ENCODE results near the gene IL6R. TPM values are rescaled to one million over a fixed set of nuclear protein-coding genes. Genes with fewer than 3 reads are reported as not detected.

Gene IL6R
- polyA plus RNA-seq, 10 donors, result 3.1 to 7.6 (median 4.2) TPM

DNA sequence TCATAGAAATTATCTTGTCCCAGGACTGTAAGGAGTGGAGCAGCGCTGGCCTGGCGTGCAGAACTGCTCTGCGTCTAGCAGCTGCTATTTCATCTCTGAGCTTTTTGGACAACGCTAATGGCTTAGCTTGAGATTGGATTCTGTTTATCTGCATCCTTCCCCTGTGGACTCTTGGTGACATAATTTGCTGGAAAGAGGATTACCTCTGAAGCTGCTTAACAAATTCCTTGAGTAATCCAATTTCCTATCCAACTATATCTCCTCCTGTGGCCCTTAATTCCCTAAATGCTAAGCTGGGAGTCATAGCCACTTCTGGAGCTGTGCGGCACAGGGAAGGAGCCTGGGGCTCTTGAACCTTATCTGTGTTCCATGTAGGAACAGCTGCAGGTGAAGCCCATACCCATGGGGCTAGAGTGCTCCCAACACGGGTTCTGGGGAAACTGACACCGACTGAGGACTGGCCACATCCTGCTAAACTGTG lies 43.2 kb downstream of the IL6R start:
- DNase-seq, result peak in 2 of 3 donors; percentile 77 to 91

DNA sequence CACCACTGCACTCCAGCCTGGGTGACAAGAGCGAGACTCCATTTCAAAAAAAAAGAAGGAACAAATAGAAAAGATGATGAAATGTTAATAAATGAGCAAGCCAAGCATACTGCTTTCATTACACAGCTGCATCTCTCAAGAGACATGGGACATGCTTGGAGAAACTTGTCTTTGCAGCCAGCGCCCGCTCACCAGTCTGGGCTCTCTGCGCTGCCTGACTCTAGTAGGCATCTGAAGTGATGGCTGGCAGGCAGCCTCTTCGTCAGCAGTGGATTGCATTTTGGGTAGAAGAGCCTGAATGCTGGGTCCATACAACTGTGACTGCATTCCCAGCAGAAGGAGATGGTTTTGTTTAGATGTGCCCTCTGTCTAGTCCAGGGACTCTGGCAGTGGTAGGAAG lies 48.0 kb downstream of the IL6R start:
- DNase-seq, result no peak

DNA sequence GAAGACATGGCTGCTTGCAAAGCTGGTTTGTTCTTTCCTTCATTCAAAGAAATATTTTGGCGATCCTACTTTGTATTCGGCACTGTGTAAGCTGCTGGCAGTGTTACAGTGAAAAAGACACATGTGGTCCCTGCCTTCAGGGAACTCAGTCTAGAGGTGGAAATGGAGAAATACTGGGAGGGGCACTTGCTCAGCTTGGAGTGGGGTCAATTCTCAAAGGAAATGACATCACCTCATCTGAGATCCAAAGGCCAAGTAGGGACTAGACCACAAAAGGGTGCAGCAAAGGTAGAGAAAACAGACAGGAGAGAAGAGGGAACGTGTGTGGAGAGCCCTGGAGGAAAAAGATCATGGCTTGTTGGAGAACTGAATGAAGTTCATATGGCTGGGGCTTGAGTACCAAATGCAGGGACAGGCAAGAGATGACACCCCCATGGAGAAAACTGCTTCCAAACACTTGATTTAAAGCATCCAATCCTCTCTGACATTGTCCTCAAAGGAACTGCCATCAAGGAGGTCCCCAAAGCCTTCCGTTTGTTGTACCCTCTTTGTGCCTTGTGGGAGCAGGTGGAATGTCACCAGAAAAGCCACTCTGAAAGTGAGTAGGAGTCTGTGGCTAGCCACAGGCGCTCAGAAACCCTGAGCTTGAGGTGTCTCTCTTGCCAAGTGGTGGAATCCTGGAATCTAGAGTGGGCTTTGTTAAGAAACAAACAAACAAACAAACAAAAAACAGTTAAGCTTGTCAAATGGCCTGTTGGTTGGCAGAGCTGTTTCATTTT lies 48.6 kb downstream of the IL6R start:
- peak in 1 of 3 donors; percentile 77 for DNase-seq

DNA sequence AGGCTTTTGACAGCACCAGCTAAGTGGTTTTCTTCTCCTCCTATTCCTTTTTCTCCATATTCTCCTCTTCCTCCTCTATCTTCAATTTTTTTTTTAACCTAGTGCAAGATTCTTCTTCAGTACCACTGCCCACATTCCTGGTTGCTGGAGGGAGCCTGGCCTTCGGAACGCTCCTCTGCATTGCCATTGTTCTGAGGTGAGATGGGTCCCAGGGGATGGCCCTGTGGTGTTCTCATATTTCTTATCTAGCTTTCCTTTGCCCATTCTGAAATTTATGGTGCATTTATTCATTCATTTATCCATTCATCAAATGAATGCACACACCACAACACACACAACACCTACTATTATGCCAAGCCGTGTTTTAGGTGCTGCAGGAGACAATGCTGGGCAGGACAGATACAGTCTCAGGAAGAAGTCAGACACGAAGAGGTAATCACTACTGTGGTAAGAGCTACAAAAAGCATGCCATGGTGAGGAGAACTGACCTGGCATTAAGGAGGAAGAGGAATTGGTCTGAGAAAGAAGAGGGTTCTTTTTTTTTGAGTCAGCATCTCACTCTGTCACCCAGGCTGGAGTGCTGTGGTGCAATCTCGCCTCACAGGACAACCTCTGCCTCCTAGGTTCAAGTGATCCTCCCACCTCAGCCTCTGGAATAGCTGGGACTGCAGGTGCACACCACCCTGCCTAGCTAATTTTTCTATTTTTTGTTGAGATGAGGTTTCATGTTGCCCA lies 49.4 kb downstream of the IL6R start:
- DNase-seq, result no peak

DNA sequence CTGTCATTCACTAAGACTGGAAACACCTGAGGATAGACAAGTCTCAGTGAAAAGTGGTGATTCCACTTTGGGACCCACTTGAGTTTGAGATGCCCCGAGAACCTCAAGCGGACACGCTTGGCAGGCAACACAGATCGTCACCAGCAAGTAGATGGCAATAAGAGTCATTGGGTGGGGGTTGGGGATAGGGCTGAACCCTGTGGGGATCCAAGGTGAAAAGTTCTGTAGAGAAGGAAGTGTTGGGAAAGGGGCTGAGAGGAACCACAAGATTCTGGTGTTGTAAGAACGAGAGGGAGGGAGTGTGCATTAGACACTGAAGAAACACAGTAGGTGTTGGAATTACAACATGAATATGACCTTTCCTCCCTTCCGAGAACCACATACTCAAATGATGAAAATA lies 51.5 kb downstream of the IL6R start:
- no peak for DNase-seq

DNA sequence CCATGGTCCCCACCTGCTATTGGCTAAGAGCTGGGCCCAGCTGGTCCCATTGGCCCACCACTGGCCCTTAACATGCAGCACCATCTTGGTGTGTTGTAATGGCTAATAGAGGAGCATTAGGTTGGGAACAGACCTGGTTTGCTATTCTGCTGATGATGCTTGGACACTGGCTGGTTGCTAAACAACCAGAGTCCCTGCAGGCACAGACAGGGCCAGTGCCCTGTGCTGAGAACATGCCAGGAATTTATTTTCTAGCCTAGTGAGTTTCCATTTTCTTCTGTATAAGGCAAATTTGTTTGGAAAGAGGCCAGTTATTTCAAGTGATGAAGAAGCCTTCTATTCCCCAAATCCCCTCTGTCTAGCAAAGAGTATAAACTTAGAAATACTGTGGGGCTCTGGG lies 53.9 kb downstream of the IL6R start:
- DNase-seq, result no peak

DNA sequence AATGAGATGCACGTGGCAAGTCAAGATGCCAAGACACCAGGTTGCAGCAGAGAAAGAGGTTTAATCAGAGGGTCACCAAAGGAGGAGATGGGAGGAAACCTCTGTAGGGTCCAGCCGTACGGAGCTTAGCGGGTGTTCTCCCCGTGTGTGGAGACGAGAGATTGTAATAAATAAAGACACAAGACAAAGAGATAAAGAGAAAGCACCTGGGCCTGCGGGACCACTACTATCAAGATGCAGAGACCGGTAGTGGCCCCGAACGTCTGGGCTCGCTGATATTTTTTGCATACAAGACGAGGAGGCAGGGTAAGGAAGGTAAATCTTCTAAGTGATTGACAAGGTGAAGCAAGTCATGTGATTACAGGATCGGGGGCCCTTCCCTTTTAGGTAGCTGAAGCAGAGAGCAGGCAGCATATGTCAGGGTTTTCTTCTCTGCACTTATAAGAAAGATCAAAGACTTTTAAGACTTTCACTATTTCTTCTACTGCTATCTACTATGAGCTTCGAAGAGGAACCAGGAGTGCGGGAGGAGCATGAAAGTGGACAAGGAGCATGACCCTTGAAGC lies 55.6 kb downstream of the IL6R start:
- no peak for DNase-seq

DNA sequence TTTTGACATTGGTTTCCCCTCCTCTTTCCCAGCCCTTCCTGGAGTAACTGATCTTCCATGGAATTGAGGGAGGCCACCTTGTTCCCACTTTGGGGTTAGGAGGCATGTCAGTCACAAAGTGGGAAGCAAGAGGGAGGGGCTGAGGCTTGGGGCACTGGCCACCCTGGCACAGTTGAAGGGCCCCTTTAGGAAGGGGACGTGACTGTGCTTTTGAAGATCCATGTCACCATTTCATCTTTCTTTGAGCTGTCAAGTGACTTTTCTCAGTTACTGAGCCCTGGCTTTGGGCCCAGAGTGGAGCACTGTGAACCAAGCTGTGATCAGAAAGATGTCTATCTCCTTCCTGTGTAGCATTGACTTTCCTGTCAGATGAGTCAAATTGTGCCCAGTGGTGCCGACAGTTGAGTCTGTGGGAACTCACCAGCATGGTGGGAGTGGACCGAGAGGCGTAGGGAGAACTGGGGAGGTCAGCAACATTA lies 58.4 kb downstream of the IL6R start:
- no peak for DNase-seq

DNA sequence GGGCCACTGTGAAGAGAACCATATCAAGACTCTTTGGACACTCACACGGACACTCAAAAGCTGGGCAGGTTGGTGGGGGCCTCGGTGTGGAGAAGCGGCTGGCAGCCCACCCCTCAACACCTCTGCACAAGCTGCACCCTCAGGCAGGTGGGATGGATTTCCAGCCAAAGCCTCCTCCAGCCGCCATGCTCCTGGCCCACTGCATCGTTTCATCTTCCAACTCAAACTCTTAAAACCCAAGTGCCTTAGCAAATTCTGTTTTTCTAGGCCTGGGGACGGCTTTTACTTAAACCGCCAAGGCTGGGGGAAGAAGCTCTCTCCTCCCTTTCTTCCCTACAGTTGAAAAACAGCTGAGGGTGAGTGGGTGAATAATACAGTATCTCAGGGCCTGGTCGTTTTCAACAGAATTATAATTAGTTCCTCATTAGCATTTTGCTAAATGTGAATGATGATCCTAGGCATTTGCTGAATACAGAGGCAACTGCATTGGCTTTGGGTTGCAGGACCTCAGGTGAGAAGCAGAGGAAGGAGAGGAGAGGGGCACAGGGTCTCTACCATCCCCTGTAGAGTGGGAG lies 60.6 kb downstream of the IL6R start:
- no peak for DNase-seq

DNA sequence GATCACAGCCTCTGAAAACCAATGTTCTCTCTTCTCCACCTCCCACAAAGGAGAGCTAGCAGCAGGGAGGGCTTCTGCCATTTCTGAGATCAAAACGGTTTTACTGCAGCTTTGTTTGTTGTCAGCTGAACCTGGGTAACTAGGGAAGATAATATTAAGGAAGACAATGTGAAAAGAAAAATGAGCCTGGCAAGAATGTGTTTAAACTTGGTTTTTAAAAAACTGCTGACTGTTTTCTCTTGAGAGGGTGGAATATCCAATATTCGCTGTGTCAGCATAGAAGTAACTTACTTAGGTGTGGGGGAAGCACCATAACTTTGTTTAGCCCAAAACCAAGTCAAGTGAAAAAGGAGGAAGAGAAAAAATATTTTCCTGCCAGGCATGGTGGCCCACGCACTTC lies 61.1 kb downstream of the IL6R start:
- DNase-seq, result no peak

DNA sequence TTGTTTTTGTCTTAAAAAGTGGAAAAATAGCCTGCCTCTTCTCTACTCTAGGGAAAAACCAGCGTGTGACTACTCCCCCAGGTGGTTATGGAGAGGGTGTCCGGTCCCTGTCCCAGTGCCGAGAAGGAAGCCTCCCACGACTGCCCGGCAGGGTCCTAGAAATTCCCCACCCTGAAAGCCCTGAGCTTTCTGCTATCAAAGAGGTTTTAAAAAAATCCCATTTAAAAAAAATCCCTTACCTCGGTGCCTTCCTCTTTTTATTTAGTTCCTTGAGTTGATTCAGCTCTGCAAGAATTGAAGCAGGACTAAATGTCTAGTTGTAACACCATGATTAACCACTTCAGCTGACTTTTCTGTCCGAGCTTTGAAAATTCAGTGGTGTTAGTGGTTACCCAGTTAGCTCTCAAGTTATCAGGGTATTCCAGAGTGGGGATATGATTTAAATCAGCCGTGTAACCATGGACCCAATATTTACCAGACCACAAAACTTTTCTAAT lies 61.8 kb downstream of the IL6R start:
- DNase-seq, result no peak

DNA sequence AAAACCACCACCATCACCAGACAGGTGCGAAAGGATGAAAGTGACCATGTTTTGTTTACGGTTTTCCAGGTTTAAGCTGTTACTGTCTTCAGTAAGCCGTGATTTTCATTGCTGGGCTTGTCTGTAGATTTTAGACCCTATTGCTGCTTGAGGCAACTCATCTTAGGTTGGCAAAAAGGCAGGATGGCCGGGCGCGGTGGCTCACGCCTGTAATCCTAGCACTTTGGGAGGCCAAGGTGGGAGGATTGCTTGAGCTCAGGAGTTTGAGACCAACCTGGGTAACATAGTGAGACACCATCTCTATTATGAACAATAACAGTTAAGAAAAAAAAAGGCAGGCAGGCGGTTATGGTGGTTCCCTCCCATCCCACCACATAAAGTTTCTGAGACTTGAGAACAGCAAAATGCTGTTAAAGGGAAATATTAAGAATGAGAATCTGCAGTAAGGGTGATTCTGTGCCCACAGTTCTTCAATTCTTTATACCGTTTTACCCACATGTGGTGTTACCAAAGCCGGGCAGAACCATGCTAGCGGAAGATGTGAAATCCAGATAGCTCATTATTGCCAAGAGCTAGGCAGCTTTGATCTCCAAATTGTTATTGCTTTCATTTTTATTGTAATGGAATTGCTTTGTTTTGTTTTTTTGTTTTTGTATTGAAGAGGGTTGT lies 62.4 kb downstream of the IL6R start:
- DNase-seq, result no peak

DNA sequence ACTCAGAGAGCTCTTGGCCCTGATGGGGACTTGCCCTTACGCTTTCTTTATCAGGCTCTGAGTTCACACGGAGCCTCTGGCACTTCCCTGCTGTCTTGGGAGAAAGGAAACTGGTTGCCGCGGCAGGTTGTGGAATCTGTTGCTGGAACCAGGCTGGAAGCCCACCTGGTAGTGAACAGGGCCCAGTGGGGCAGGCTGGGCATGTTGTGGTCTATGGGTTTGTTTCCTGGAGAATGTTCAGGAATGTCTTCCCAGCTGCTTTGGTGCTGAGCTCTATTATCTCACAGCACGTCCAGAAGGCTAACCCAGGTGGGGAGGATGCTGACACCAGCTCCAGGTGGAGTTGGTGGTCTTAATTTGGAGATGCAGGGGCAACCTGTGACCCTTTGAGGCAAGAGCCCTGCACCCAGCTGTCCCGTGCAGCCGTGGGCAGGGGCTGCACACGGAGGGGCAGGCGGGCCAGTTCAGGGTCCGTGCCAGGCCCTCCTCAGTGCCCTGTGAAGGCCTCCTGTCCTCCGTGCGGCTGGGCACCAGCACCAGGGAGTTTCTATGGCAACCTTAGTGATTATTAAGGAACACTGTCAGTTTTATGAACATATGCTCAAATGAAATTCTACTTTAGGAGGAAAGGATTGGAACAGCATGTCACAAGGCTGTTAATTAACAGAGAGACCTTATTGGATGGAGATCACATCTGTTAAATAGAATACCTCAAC lies 63.5 kb downstream of the IL6R start:
- DNase-seq, result no peak

DNA sequence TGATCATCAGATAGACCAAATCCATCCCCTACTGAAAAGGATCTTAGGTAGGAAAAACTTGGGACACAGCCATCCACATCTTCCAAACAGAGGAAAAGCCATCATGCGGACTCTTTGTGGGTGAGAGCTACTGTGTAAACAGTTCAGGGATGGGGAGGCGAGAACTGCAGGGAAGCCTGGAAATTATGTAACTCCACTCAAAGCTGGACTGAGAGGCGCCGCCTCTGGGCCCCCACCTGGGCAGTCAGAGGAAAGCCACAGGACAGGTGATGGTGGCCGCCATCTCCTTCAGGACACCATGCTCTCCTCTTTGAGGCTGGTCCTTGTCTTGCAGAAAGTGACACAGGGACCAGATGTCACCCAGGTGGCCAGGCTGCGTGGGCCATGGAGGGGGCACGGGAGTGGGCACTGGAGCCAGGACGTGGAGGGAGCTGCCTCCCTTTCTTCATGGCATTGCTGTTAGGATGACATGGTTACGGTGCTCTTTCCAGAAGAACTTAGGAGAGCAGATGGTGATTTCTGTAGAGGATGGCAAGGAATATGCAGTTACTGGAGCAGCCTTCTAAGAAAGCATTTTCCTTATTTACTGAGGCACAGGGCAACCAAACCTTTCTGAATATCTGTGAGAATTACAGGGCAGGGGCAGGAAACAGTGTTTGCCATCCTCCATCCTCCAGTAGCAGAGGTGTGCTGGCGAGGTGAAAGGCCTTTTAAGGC lies 64.9 kb downstream of the IL6R start:
- DNase-seq, result no peak

DNA sequence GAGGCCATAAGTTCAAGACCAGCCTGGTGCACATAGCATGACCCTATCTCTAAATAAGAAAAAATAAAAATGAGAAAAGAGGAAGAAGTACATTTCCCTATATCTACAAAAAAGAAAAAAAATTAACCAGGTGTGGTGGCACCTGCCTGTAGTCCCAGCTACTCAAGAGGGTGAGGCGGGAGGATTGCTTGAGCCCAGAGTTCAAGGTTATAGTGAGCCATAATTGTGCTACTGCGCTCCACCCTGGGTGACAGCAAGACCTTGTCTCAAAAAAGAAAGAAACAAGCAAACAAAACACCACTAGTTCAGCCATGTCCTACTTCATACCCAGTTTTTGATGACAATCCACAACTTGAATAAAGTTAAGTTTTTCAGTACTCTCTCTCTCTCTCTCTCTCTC lies 66.2 kb downstream of the IL6R start:
- DNase-seq, result no peak

DNA sequence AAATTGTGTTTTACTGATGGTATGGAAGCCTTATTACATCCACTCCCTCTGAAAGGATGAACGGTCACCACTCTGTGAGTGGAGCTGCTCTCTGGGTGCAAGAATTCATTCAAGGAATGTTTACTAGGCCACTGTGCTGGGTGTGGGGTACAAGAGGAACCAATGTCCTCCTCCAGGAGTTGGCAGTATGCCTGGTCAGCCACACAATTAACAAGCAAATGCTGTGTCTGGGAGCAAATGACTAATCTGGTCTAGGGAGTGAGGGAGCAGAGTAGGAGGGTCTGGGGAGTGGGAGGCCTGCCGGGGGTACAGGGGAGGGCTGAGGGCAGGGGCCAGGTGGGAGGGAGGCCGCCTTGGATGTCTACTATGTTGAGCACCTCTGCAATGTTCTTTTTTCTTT lies 69.7 kb downstream of the IL6R start:
- DNase-seq, result peak in 1 of 3 donors; percentile 76

DNA sequence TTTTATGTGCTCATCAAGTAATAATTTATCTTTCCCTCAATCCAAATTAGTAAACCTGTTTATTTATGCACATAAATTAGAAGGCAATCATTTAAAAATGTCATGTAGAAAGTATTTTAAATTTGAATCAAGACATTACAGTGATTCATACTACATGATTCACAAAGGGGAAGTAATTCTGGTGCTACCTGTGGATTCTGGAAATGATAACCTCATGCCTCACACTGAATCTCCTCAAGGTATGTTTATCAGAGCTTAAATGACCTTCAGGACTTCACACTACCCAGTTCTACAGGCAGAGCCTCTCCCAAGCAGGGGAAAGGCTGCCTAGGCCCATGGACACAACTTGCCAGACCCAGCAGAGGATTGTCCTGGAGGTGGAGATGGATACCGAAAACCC lies 71.6 kb downstream of the IL6R start:
- no peak for DNase-seq

DNA sequence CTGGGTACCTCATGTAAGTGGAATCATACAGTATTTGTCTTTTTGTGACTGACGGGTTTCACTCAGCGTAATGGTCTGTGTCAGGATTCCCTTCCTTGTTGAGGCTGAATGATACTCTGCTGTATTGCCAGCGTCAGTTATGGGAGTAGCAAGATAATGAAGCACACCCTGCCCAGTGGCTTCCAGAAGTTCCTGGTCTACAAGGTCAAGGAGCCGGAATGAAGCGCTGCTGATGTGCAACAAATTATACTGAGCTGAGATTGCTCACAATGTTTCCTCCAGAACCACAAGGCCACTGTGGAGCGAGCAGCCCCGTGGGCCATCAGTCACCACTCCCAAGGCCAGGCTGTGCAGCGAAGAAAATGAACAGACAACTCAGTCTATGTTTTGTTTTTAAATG lies 72.9 kb downstream of the IL6R start:
- DNase-seq, result no peak

DNA sequence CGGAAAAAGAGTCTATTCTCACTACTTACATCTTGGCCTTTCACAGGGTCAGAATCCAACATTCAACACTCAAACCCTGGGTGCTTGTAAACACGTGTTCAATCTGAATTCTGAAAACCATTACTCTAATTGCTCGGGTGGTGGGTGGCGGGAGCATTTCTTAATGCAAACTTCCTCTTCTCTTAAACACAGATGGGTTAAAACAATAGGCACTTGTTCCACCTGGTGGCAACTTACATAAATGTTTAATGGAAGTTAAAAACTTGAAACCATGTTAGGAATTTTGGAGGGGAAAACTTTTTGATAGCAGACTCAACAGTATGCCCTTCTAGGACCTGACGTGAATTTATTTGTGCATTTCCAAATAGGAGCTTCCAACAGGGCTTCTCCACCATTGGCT lies 73.5 kb downstream of the IL6R start:
- DNase-seq, result no peak

DNA sequence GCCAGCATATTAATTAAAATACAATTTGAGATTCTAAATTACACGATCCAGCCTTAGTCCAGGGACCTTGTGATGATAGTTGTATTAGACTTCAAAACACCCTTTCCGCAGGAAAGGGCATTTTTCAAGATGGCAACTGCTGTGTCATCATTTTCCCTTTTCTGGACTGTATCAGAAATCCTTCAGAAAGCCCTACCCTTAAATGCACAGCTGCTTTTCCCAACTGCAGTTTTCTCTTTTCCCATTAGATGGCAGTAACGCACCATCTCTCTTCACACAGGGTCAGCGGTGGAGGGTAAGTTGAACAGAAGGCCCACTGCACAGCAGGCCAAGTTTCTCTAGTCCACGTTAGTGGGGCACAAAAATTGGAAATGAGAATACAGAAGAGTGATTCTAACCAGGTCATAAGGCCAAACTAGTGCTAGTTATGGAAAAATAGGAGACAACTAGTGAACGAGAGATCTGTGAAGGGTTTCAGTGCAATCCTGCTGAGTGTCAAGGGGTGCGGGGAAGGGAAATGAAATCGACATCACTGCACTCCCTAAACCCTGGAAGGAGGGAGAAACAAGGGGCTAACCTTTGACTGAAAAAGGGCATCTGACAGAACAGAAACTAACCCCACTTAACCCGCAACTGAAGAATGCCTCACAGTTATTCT lies 74.8 kb downstream of the IL6R start:
- peak; percentile 83 to 92 (median 88) for DNase-seq

Measured in muscle of back (tissue), 11 donors.